ENCODE data around the gene SKAP1.
"Not testable (repeated sequence)": the region's sequence is repeated elsewhere in the genome, so short reads cannot be mapped to it uniquely, and the experiment has no call there.

The SKAP1 gene

GRCh38 chr17:48293319-48294019 is 136.5 kb downstream of the SKAP1 start:
- TF ChIP-seq CTCF (conservative IDR thresholded peaks at IDR 0.05; ENCODE audit: low read depth) = no peak
- H3K27ac ChIP-seq = no peak overlapping the region
- POLR2A ChIA-PET (ENCODE audit: low non-redundant PET) = no interaction called here
- no peak for DNase-seq (ENCODE audit: low spot score)
- CTCF ChIA-PET = interaction anchor here (0.8 to 1.0 kb wide), 2 partner anchors 14 to 27 kb away, joined by 4 to 8 read pairs; no protein-coding TSS in a partner anchor

GRCh38 chr17:48290378-48290777 is 139.6 kb downstream of the SKAP1 start:
- ChIA-PET CTCF (interaction anchor here (0.5 kb wide), 1 partner anchor 594 kb away, joined by 3 read pairs; no protein-coding TSS in a partner anchor), POLR2A (ENCODE audit: low non-redundant PET) (no interaction called here)
- DNase-seq (ENCODE audit: low spot score) = no peak
- no peak for TF ChIP-seq CTCF (conservative IDR thresholded peaks at IDR 0.05; ENCODE audit: low read depth)
- H3K27ac ChIP-seq = no peak overlapping the region

- H3K27ac ChIP-seq; DNase-seq (ENCODE audit: low spot score); POLR2A ChIA-PET (ENCODE audit: low non-redundant PET): not testable (repeated sequence)
- CTCF ChIA-PET = interaction anchor here (0.6 kb wide), 1 partner anchor 596 kb away, joined by 3 read pairs; no protein-coding TSS in a partner anchor
Observed at GRCh38 chr17:48286917-48287316, 143.1 kb downstream of the SKAP1 start.

- H3K27ac ChIP-seq = no peak overlapping the region
- POLR2A ChIA-PET (ENCODE audit: low non-redundant PET) = no interaction called here
- DNase-seq (ENCODE audit: low spot score) = no peak
- CTCF ChIA-PET = no interaction called here
- no peak for TF ChIP-seq CTCF (conservative IDR thresholded peaks at IDR 0.05; ENCODE audit: low read depth)
Observed at GRCh38 chr17:48285614-48286013, 144.4 kb downstream of the SKAP1 start.

GRCh38 chr17:48283907-48284306 is 146.1 kb downstream of the SKAP1 start:
- ChIA-PET CTCF (interaction anchor here (0.6 kb wide), 1 partner anchor 241 kb away, joined by 4 read pairs; no protein-coding TSS in a partner anchor), POLR2A (ENCODE audit: low non-redundant PET) (no interaction called here)

GRCh38 chr17:48283411-48283810 is 146.6 kb downstream of the SKAP1 start:
- POLR2A ChIA-PET (ENCODE audit: low non-redundant PET) = no interaction called here
- H3K27ac ChIP-seq = no peak overlapping the region
- CTCF ChIA-PET = interaction anchor here (1.5 kb wide), 1 partner anchor 24 kb away, joined by 3 read pairs; no protein-coding TSS in a partner anchor

More at GRCh38 chr17:48283907-48284306, 146.1 kb downstream of the SKAP1 start:
- no peak overlapping the region for H3K27ac ChIP-seq
- TF ChIP-seq CTCF (conservative IDR thresholded peaks at IDR 0.05; ENCODE audit: low read depth) = no peak
- DNase-seq (ENCODE audit: low spot score) = no peak

More at GRCh38 chr17:48283411-48283810, 146.6 kb downstream of the SKAP1 start:
- no peak for DNase-seq (ENCODE audit: low spot score)
- TF ChIP-seq CTCF (conservative IDR thresholded peaks at IDR 0.05; ENCODE audit: low read depth) = no peak

Data from RWPE1 (cell line).